A549 (cell line): ENCODE measurements around the gene IFIH1. TPM values are rescaled to one million over a fixed set of nuclear protein-coding genes. Genes with fewer than 3 reads are reported as not detected.

Experiments
- ATAC-seq, 2 experiments: fragments of 200-7000 bp in 1 of 2; fragments of >200 bp in 1 of 2; cut with Nextera tagmentation in 1 of 2; cut with Tn5 transposase in 1 of 2; 3 replicates each; pipeline versions ENCODE4 v1.8.0 to v1.9.1; 2018 to 2020; ENCODE audit warnings: mild to moderate bottlenecking in 1 of 2, moderate library complexity in 1 of 2
- CTCF ChIA-PET: fragments of 300-600 bp; sonication (Branson Sonifier 250); formaldehyde crosslinking; extraction: SDS; loops from one replicate; lab custom pipeline; 2021; ENCODE audit warnings: antibody characterized with exemption, inconsistent platforms; lab: Yijun Ruan, JAX
- POLR2A ChIA-PET: fragments of 350-600 bp; formaldehyde crosslinking; extraction: SDS; loops from one replicate; lab custom pipeline; 2021; ENCODE audit warnings: antibody characterized with exemption, inconsistent platforms; lab: Yijun Ruan, JAX
- DNase-seq, 2 experiments: peaks; one replicate each; pipeline versions ENCODE4 v3.0.0 to v3.0.0-alpha.2; 2011 to 2016; ENCODE audit warnings: low read depth in 1 of 2, low spot score in 1 of 2
- FAIRE-seq: peaks from 2 replicates; lab custom pipeline; 2011; peaks lifted over from hg19 to GRCh38; lab: Jason Lieb, UNC
- H3K27ac ChIP-seq, 2 experiments: fragments of >200 bp; sonication (Bioruptor Twin); formaldehyde crosslinking; 3 replicates each; pipeline ENCODE4 v1.5.1; 2016 to 2017
- H3K4me1 ChIP-seq: fragments of >200 bp; sonication (Bioruptor Twin); formaldehyde crosslinking; 3 replicates; pipeline ENCODE4 v1.6.1; 2016
- H3K4me2 ChIP-seq: fragments of >200 bp; sonication (Bioruptor Twin); formaldehyde crosslinking; 3 replicates; pipeline ENCODE4 v1.6.1; 2016
- H3K4me3 ChIP-seq: fragments of >200 bp; sonication (Bioruptor Twin); formaldehyde crosslinking; 3 replicates; pipeline ENCODE4 v1.5.1; 2016
- H3K9me3 ChIP-seq: fragments of >200 bp; sonication (Bioruptor Twin); formaldehyde crosslinking; 3 replicates; pipeline ENCODE4 v1.6.1; 2016
- BCL3 ChIP-seq: fragments of >200 bp; sonication (Bioruptor Twin); formaldehyde crosslinking; IDR thresholded peaks from 3 replicates; pipeline ENCODE4 v1.6.1; 2016
- BHLHE40 ChIP-seq: IDR thresholded peaks from 2 replicates; pipeline ENCODE4 v1.6.1; 2012; ENCODE audit warnings: low read depth, low read length, inconsistent platforms
- CBX2 ChIP-seq: fragments of 200-600 bp; sonication (generic); IDR thresholded peaks from 2 replicates; pipeline ENCODE4 v1.6.1; 2016; ENCODE audit warnings: low read depth, mild to moderate bottlenecking, borderline replicate concordance
- EHMT2 ChIP-seq: fragments of 200-600 bp; sonication (generic); IDR thresholded peaks from 2 replicates; pipeline ENCODE4 v1.6.1; 2016; ENCODE audit warnings: antibody characterized with exemption, low read depth, mild to moderate bottlenecking, moderate library complexity
- ELK1 ChIP-seq: fragments of 150-350 bp; IDR thresholded peaks from 2 replicates; pipeline ENCODE4 v1.6.1; 2014; ENCODE audit warnings: low read depth, mild to moderate bottlenecking, low read length
- FOSL2 ChIP-seq, 2 experiments: fragments of 450-650 bp in 1 of 2; fragments of >200 bp in 1 of 2; sonication (Bioruptor Twin) in 1 of 2; formaldehyde crosslinking; IDR thresholded peaks; 2 replicates each; pipeline versions ENCODE4 v1.5.0 to v1.6.1; 2016 to 2020; ENCODE audit warnings: mild to moderate bottlenecking in 1 of 2, moderate library complexity in 1 of 2
- GATA3 ChIP-seq: IDR thresholded peaks from 2 replicates; pipeline ENCODE4 v1.6.1; 2012; ENCODE audit warnings: borderline replicate concordance
- HDAC2 ChIP-seq: fragments of 200-600 bp; sonication (generic); IDR thresholded peaks from 2 replicates; pipeline ENCODE4 v1.6.1; 2016
- NFE2L2 ChIP-seq: fragments of 150-350 bp; conservative IDR thresholded peaks from 2 replicates; pipeline ENCODE4 v1.6.1; 2014; ENCODE audit warnings: low read length
- NPAS2 ChIP-seq: fragments of 250-450 bp; sonication (Bioruptor Pico); IDR thresholded peaks from 2 replicates; pipeline ENCODE4 v1.8.0; 2022; ENCODE audit warnings: mild to moderate bottlenecking, moderate library complexity, borderline replicate concordance
- PHF8 ChIP-seq: fragments of 200-600 bp; sonication (generic); IDR thresholded peaks from 2 replicates; pipeline ENCODE4 v1.6.1; 2016; ENCODE audit warnings: low read depth, mild to moderate bottlenecking, antibody characterized with exemption, moderate library complexity, borderline replicate concordance
- POLR2A ChIP-seq: IDR thresholded peaks from 2 replicates; pipeline ENCODE4 v1.6.1; 2012; ENCODE audit warnings: mild to moderate bottlenecking, low read length
- RAD21 ChIP-seq, 2 experiments: fragments of >200 bp in 1 of 2; sonication (Bioruptor Twin) in 1 of 2; formaldehyde crosslinking in 1 of 2; IDR thresholded peaks in 1 of 2; conservative IDR thresholded peaks in 1 of 2; 2 replicates in 1 of 2; 3 replicates in 1 of 2; pipeline ENCODE4 v1.6.1; 2012 to 2018; ENCODE audit warnings: inconsistent platforms in 1 of 2
- RCOR1 ChIP-seq: fragments of 150-350 bp; IDR thresholded peaks from 2 replicates; pipeline ENCODE4 v1.6.1; 2014; ENCODE audit warnings: antibody characterized with exemption, low read length, low read depth
- RFX5 ChIP-seq: fragments of 450-650 bp; IDR thresholded peaks from 2 replicates; pipeline ENCODE4 v1.7.1; 2014; ENCODE audit warnings: antibody characterized with exemption, mild to moderate bottlenecking, moderate library complexity
- SMC3 ChIP-seq: fragments of >200 bp; sonication (Bioruptor Twin); formaldehyde crosslinking; IDR thresholded peaks from 3 replicates; pipeline ENCODE4 v1.6.1; 2018; ENCODE audit warnings: inconsistent platforms
- SREBF2 ChIP-seq: fragments of 450-650 bp; IDR thresholded peaks from 2 replicates; pipeline ENCODE4 v1.6.1; 2014; ENCODE audit warnings: mild to moderate bottlenecking, moderate library complexity
- ZSCAN20 ChIP-seq: fragments of 250-450 bp; sonication (Bioruptor Pico); IDR thresholded peaks from 2 replicates; pipeline ENCODE4 v1.8.0; 2022; ENCODE audit warnings: mild to moderate bottlenecking, moderate library complexity
- WGBS: methylation state at CpG from one replicate; pipeline ENCODE4 v1.1.6; 2017; ENCODE audit errors: missing lambda C conversion rate; 5-methylcytosine and 5-hydroxymethylcytosine counted together
- polyA plus RNA-seq, 4 experiments: library from polyadenylated mRNA; depleted of rRNA in 3 of 4; stranded (reverse); fragments of >200 nt; fragmentation: RNase III in 1 of 4; extraction: RNeasy Plus Mini Kit Qiagen cat#74134 plus additional on column Dnase treatment in 1 of 4; gene quantifications; 2 replicates in 3 of 4; 3 replicates in 1 of 4; pipeline ENCODE4 v1.2.3, GENCODE V29; 2011 to 2017
- TF ChIP-seq, protein P1 (sequence below): fragments of >200 bp; sonication (Bioruptor Twin); formaldehyde crosslinking; IDR thresholded peaks from 3 replicates; pipeline ENCODE4 v1.5.1; 2016

The IFIH1 gene
- polyA plus RNA-seq, 2 of the 4 experiments (the other 2 are of a cell fraction), result 0.21 to 0.57 TPM

DNA sequence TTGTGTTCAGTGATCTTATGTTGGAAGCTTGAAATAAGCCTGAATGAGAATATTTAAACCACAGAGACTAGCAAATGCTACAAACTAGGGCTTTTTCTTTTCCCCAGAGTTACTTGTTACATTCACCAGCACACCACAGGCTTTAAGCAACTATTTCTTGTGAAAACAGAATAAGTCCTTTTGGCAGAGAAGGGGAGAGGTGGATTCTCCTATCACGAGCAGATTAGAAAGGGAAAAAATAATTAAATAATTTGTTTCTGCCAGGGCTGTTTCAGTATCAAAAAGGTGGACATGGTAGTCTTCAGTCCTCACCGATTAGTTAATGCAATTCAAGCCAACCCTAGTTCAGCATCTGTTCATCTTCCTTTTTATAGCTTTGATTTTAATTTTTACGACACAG is 12.6 kb downstream of the IFIH1 start:
- 69% methylated on average over 3 of the region's 3 CpGs for WGBS
- DNase-seq (no peak), ATAC-seq (no peak), FAIRE-seq (no peak)
- TF ChIP-seq ELK1, result no peak
- no peak for TF ChIP-seq NFE2L2
- TF ChIP-seq NPAS2 (CRISPR knock-in tag), result no peak
- TF ChIP-seq RFX5, result no peak
- no peak for TF ChIP-seq GATA3
- no peak for TF ChIP-seq BCL3
- TF ChIP-seq POLR2A, result no peak
- TF ChIP-seq RCOR1, result no peak
- TF ChIP-seq CBX2, result no peak
- TF ChIP-seq ZSCAN20 (CRISPR knock-in tag), result no peak
- TF ChIP-seq BHLHE40, result no peak
- Histone ChIP-seq H3K9me3 (no peaks in the 10 kb centered on the region), H3K27ac (no peak overlapping the region), H3K4me1 (no peaks in the 10 kb centered on the region), H3K4me3 (no peak overlapping the region), H3K4me2 (no peak overlapping the region)
- ChIA-PET POLR2A (no interaction called here), CTCF (interaction anchor here (2.3 kb wide), 1 partner anchor 9 kb away, joined by 6 read pairs; no protein-coding TSS in a partner anchor)

DNA sequence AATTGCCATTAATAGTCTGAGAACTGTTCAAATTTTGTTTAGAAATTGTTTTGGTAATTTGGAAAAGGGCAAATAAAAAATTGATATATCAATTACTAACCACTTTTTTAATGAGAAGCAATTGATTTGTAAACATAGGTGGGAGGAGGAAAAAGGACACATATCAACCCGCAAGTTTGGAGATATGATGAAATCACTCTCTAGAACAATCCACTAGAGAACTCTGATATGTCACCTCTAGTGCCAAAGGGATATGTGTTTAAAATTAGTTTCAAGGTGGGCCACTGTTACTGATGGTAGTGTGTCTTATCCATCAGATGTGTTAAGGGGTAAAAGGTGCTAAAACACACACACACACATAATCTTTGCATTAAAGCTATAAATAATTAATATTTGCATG is 16.6 kb downstream of the IFIH1 start:
- no peak overlapping the region for H3K27ac ChIP-seq
- 69% methylated on average over 1 of the region's 1 CpG for WGBS
- no peak overlapping the region for H3K4me3 ChIP-seq
- POLR2A ChIA-PET, result no interaction called here
- DNase-seq (no peak), FAIRE-seq (no peak), ATAC-seq (no peak)
- no peaks in the 10 kb centered on the region for H3K4me1 ChIP-seq
- TF ChIP-seq HDAC2 (no peak), SMC3 (no peak), FOSL2 (IDR thresholded peaks at IDR 0.05) (no peak), FOSL2 (CRISPR knock-in tag; IDR thresholded peaks at IDR 0.05) (no peak), NPAS2 (CRISPR knock-in tag) (no peak), SREBF2 (no peak), POLR2A (no peak), EHMT2 (no peak)
- CTCF ChIA-PET, result interaction anchor here (0.6 to 2.4 kb wide), 11 partner anchors 11 to 177 kb away, joined by 3 to 12 read pairs (median 4); no protein-coding TSS in a partner anchor
- H3K4me2 ChIP-seq, result no peak overlapping the region
- no peaks in the 10 kb centered on the region for H3K9me3 ChIP-seq

GRCh38 chr2:162301151-162301804 is 17.2 kb downstream of the IFIH1 start:
- peak overlapping the region; percentile 50; the same call in 1 of the 3 replicates for H3K4me2 ChIP-seq

More at GRCh38 chr2:162301151-162301804, 17.2 kb downstream of the IFIH1 start:
- no peak for FAIRE-seq
- H3K4me3 ChIP-seq, result no peak overlapping the region
- H3K9me3 ChIP-seq, result no peaks in the 10 kb centered on the region
- H3K4me1 ChIP-seq, result no peaks in the 10 kb centered on the region
- ATAC-seq, result peak; percentile 80 to 89; a peak in 5 of 6 replicates
- H3K27ac ChIP-seq, result no peak overlapping the region
- peak; percentile 11 to 60 for DNase-seq
- POLR2A ChIA-PET, result no interaction called here
- WGBS, result 2% methylated on average over 6 of the region's 6 CpGs
- CTCF ChIA-PET, result interaction anchor here (0.6 to 1.9 kb wide), 11 partner anchors 10 to 1791 kb away, joined by 3 to 5 read pairs (median 4); no protein-coding TSS in a partner anchor
- TF ChIP-seq SMC3 (peak; percentile 53), PHF8 (no peak), RAD21 (conservative IDR thresholded peaks at IDR 0.05 in 1 of 2, IDR thresholded peaks at IDR 0.05 in 1 of 2) (peak; percentile 50 to 59)
- TF ChIP-seq, protein P1, sequence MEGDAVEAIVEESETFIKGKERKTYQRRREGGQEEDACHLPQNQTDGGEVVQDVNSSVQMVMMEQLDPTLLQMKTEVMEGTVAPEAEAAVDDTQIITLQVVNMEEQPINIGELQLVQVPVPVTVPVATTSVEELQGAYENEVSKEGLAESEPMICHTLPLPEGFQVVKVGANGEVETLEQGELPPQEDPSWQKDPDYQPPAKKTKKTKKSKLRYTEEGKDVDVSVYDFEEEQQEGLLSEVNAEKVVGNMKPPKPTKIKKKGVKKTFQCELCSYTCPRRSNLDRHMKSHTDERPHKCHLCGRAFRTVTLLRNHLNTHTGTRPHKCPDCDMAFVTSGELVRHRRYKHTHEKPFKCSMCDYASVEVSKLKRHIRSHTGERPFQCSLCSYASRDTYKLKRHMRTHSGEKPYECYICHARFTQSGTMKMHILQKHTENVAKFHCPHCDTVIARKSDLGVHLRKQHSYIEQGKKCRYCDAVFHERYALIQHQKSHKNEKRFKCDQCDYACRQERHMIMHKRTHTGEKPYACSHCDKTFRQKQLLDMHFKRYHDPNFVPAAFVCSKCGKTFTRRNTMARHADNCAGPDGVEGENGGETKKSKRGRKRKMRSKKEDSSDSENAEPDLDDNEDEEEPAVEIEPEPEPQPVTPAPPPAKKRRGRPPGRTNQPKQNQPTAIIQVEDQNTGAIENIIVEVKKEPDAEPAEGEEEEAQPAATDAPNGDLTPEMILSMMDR, result peak; percentile 89
